Prostate gland (tissue), 2 donors: ENCODE measurements around the gene FAM151B. TPM values are rescaled to one million over a fixed set of nuclear protein-coding genes. Genes with fewer than 3 reads are reported as not detected.
"Not testable (repeated sequence)": the region's sequence is repeated elsewhere in the genome, so short reads cannot be mapped to it uniquely, and the experiment has no call there.

Experiments used
- DNase-seq: peaks from one replicate; pipeline ENCODE4 v3.0.0-alpha.2; 2019; ENCODE audit warnings: low spot score
- H3K27ac ChIP-seq, 2 donors: fragments of 200-600 bp; sonication (generic); 2 replicates each; pipeline ENCODE4 v1.5.1; 2017 to 2019
- H3K27me3 ChIP-seq: fragments of 200-600 bp; sonication (generic); replicated peaks from 2 replicates; pipeline ENCODE4 v1.5.1; 2019; ENCODE audit not compliant: insufficient read depth
- H3K36me3 ChIP-seq, 2 donors: fragments of 200-600 bp; sonication (generic); 1 replicate in 1 of 2; 2 replicates in 1 of 2; pipeline versions ENCODE4 v1.5.1 to v1.8.1; 2017 to 2019
- H3K4me1 ChIP-seq: fragments of 200-600 bp; sonication (generic); replicated peaks from 2 replicates; pipeline ENCODE4 v1.5.1; 2019
- H3K4me3 ChIP-seq, 2 donors: fragments of 200-600 bp; sonication (generic); 2 replicates each; pipeline ENCODE4 v1.5.1; 2017 to 2019
- H3K9me3 ChIP-seq: fragments of 200-600 bp; sonication (generic); 2 replicates; pipeline ENCODE4 v1.5.1; 2017
- POLR2A ChIP-seq: fragments of 450-650 bp; IDR thresholded peaks from one replicate; pipeline ENCODE4 v1.6.1; 2016; ENCODE audit warnings: antibody characterized with exemption, mild to moderate bottlenecking
- POLR2AphosphoS5 ChIP-seq: sonication (generic); formaldehyde crosslinking; IDR thresholded peaks from one replicate; pipeline ENCODE4 v1.6.1; 2017; ENCODE audit warnings: antibody characterized with exemption
- WGBS: methylation state at CpG from one replicate; pipeline ENCODE4 v1.1.5; 2018; 5-methylcytosine and 5-hydroxymethylcytosine counted together
- intact Hi-C: fragments of 100-400 bp; cut with DNase I; formaldehyde crosslinking; loops from one replicate; pipeline ENCODE4 v1.14.2; 2022
- total RNA-seq, 2 donors: library from RNA; depleted of rRNA; stranded (reverse); fragments of >200 nt; gene quantifications; one replicate each; pipeline ENCODE4 v1.1.0, GENCODE V29; 2016
- TF ChIP-seq, protein P1 (sequence below), 4 experiments: fragments of 200-600 bp in 2 of 4; fragments of 450-650 bp in 2 of 4; sonication (generic) in 2 of 4; IDR thresholded peaks; 1 replicate in 3 of 4; 2 replicates in 1 of 4; pipeline ENCODE4 v1.5.1; 2016 to 2019; ENCODE audit warnings: antibody characterized with exemption in 4 of 4, mild to moderate bottlenecking in 2 of 4, moderate library complexity in 2 of 4

Gene FAM151B
- total RNA-seq, 2 donors from 2014 or later: 3.2 to 3.3 TPM

DNA sequence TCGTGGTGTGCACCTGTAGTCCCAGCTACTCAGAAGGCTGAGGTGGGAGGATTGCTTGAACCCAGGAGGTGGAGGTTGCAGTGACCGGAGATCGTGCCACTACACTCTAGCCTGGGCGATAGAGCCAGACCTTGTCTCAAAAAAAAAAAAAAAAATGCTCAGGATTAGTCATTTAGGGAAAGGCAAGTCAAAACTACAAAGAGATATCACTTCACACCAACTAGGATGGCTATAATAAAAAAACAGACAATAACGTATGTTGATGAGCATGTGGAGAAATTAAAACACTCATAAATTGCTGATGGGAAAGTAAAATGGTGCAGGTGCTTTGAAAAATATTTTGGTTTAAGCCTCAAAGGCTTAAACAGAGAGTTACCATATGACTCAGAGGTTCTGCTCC lies 88.5 kb downstream of the FAM151B start:
- intact Hi-C loops: no loop called here
- DNase-seq: no peak
- Histone ChIP-seq H3K9me3 (no peaks in the 10 kb centered on the region), H3K4me1 (no peaks in the 10 kb centered on the region), H3K4me3 (no peak overlapping the region), H3K36me3 (no peaks in the 10 kb centered on the region), H3K27me3 (peaks cover 2% of the 10 kb centered on the region), H3K27ac (no peak overlapping the region)
- WGBS: 90% methylated on average over 5 of the region's 5 CpGs
- TF ChIP-seq POLR2AphosphoS5 (no peak), POLR2A (no peak)
- TF ChIP-seq, protein P1, sequence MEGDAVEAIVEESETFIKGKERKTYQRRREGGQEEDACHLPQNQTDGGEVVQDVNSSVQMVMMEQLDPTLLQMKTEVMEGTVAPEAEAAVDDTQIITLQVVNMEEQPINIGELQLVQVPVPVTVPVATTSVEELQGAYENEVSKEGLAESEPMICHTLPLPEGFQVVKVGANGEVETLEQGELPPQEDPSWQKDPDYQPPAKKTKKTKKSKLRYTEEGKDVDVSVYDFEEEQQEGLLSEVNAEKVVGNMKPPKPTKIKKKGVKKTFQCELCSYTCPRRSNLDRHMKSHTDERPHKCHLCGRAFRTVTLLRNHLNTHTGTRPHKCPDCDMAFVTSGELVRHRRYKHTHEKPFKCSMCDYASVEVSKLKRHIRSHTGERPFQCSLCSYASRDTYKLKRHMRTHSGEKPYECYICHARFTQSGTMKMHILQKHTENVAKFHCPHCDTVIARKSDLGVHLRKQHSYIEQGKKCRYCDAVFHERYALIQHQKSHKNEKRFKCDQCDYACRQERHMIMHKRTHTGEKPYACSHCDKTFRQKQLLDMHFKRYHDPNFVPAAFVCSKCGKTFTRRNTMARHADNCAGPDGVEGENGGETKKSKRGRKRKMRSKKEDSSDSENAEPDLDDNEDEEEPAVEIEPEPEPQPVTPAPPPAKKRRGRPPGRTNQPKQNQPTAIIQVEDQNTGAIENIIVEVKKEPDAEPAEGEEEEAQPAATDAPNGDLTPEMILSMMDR (IDR thresholded peaks at IDR 0.05): no peak

DNA sequence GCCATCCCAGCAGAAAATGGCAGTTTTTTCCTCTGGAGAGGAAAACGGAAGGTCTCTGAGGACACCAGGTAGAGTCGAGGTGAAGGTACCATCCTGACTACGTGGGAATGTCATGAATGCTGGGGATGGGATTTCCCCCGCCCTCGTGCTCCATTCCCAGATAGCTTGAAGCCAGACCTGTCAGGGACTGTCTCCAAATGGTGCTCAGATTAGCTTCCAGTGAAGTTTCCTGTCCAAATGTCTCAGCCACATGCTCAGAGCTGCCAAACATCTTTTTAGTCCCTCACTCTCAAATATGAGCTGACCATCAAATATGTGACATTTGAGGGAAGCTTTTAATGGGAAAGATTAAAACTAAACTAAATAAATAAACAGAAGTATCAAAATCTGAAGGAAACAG lies 89.8 kb downstream of the FAM151B start:
- no peak overlapping the region for H3K4me3 ChIP-seq
- no peak for TF ChIP-seq POLR2A
- TF ChIP-seq POLR2AphosphoS5: no peak
- TF ChIP-seq, protein P1 (IDR thresholded peaks at IDR 0.05): no peak
- no peaks in the 10 kb centered on the region for H3K9me3 ChIP-seq
- no peak overlapping the region for H3K27ac ChIP-seq
- intact Hi-C loops: no loop called here
- no peaks in the 10 kb centered on the region for H3K36me3 ChIP-seq
- 27% methylated on average over 5 of the region's 5 CpGs for WGBS
- H3K4me1 ChIP-seq: no peaks in the 10 kb centered on the region
- no peaks in the 10 kb centered on the region for H3K27me3 ChIP-seq
- DNase-seq: no peak

DNA sequence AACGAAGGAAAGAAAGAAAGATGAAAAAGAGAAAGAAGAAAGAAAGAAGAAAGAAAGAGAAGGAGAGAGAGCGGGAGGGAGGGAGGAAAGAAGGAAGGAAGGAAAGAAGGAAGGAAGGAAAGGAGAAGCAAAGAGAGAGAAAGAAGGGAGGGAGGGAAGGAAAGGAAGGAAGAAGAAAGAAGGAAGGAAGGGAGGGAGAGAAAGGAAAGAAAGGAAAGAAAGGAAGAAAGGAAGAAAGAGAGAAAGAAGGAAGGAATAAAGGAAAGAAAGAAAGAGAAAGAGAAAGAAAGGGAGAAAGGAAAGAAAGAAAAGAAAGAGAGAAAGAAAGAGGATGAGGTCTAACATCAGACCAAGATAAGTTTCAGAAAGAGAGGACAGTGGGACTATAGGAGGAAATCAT lies 91.2 kb downstream of the FAM151B start:
- H3K27ac ChIP-seq: no peak overlapping the region
- H3K9me3 ChIP-seq: no peaks in the 10 kb centered on the region
- 97% methylated on average over 2 of the region's 2 CpGs for WGBS
- no peak for TF ChIP-seq POLR2A
- TF ChIP-seq POLR2AphosphoS5: no peak
- TF ChIP-seq, protein P1 (IDR thresholded peaks at IDR 0.05): no peak
- H3K4me1 ChIP-seq: no peaks in the 10 kb centered on the region
- no peak overlapping the region for H3K4me3 ChIP-seq
- no peak for DNase-seq
- intact Hi-C loops: no loop called here
- no peaks in the 10 kb centered on the region for H3K27me3 ChIP-seq
- H3K36me3 ChIP-seq: no peaks in the 10 kb centered on the region

DNA sequence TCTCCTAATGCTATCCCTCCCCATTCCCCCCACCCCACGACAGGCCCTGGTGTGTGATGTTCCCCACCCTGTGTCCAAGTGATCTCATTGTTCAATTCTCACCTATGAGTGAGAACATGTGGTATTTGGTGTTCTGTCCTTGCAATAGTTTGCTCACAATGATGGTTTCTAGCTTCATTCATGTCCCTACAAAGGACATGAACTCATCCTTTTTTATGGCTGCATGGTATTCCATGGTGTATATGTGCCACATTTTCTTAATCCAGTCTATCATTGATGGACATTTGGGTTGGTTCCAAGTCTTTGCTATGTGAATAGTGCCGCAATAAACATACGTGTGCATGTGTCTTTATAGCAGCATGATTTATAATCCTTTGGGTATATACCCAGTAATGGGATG lies 92.4 kb downstream of the FAM151B start:
- H3K36me3 ChIP-seq, H3K4me1 ChIP-seq, H3K4me3 ChIP-seq, H3K27me3 ChIP-seq, intact Hi-C loops, H3K27ac ChIP-seq, H3K9me3 ChIP-seq, DNase-seq: not testable (repeated sequence)
- 95% methylated on average over 3 of the region's 3 CpGs for WGBS

DNA sequence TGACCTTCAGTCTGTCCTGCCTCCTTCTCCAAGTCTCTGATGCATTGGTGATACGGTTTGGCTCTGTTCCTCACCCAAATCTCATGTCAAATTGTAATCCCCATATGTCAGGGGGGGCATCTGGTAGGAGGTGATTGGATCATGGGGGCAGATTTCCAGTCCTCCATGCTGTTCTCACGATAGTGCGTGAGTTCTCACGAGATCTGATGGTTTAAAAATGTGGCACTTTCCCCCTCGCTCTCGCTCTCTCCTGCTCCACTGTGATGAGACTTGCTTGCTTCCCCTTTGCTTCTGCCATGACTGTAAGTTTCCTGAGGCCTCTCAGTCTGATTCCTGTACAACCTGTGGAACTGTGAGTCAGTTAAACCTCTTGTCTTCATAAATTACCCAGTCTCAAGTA lies 96.9 kb downstream of the FAM151B start:
- Histone ChIP-seq H3K9me3 (no peaks in the 10 kb centered on the region), H3K27ac (no peak overlapping the region), H3K4me3 (no peak overlapping the region), H3K27me3 (no peaks in the 10 kb centered on the region), H3K36me3 (no peaks in the 10 kb centered on the region), H3K4me1 (no peaks in the 10 kb centered on the region)
- WGBS: 93% methylated on average over 6 of the region's 6 CpGs
- no peak for DNase-seq
- intact Hi-C loops: no loop called here
- no peak for TF ChIP-seq POLR2A
- TF ChIP-seq POLR2AphosphoS5: no peak
- TF ChIP-seq, protein P1 (IDR thresholded peaks at IDR 0.05): no peak
